Activated CD8-positive, alpha-beta memory T cell treated with anti-CD3 and anti-CD28 coated beads for 1 hour (primary cell): ENCODE measurements around the gene ARHGEF6.
"Not testable (repeated sequence)": the region's sequence is repeated elsewhere in the genome, so short reads cannot be mapped to it uniquely, and the experiment has no call there.

Experiments used
- DNase-seq, 2 donors: peaks; one replicate each; pipeline ENCODE4 v3.0.0-alpha.2; 2020; ENCODE audit warnings: low read depth in 1 of 2; ENCODE audit errors: extremely low read depth in 1 of 2

ARHGEF6 gene

GRCh38 chrX:136784231-136784630 lies 3.5 kb upstream of the ARHGEF6 start:
- no peak for DNase-seq

GRCh38 chrX:136783159-136783558 lies 2.4 kb upstream of the ARHGEF6 start:
- no peak for DNase-seq

DNA sequence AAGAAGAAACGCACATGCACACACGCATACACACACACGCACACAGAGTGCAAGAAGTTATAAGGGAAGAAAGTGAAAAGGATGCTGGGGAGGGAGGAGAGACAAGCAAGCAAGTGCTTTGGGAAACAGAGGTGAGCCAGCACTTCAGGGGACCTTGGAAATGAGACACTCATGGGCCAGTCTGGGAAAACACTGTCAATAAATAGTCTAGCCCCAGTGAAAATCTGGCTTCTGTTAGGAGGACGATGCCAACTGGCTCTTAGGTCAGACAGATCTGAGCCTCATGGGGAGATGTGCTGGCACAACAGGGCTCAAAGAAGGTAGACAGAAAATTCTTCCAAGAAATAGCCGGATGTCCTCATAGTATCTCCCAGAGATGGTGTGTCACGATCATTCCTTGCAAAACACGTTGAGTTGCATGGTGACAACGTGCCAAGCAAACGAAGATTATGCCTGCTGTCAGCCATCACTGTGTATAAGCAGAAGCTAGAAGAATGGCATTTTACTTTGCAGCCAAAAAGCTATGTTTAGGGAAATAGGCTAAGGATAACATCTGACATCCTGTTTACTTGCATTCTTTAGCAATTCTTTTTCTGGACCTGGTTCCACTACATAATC lies 557 bp upstream of the ARHGEF6 start:
- DNase-seq: no peak

- no peak for DNase-seq
Observed at GRCh38 chrX:136780241-136780640, 491 bp downstream of the ARHGEF6 start.

- DNase-seq: no peak
Observed at GRCh38 chrX:136779346-136779781, 1.4 kb downstream of the ARHGEF6 start.

- no peak for DNase-seq
Observed at GRCh38 chrX:136778916-136779315, 1.8 kb downstream of the ARHGEF6 start.

DNA sequence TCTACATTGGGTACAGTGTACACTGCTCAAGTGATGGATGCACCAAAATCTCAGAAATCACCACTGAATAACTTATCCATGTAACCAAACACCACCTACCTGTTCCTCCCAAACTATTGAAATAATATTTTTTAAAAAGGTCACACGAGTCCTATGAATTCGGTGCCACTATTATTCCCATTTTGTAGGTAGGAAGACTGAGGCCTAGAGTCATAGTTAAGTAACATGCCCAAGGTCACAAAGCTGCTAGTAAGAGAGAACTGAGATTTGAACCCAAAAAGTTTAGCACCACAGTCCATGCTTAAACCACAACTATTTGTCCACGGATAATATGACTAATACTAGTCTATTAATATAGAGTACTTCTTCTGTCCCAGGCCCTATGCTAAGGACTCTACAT lies 2.7 kb downstream of the ARHGEF6 start:
- no peak for DNase-seq

- DNase-seq: no peak
Observed at GRCh38 chrX:136773648-136774047, 7.1 kb downstream of the ARHGEF6 start.

GRCh38 chrX:136771869-136772268 lies 8.9 kb downstream of the ARHGEF6 start:
- not testable (repeated sequence) for DNase-seq

GRCh38 chrX:136768469-136769084 lies 12.2 kb downstream of the ARHGEF6 start:
- no peak for DNase-seq

DNA sequence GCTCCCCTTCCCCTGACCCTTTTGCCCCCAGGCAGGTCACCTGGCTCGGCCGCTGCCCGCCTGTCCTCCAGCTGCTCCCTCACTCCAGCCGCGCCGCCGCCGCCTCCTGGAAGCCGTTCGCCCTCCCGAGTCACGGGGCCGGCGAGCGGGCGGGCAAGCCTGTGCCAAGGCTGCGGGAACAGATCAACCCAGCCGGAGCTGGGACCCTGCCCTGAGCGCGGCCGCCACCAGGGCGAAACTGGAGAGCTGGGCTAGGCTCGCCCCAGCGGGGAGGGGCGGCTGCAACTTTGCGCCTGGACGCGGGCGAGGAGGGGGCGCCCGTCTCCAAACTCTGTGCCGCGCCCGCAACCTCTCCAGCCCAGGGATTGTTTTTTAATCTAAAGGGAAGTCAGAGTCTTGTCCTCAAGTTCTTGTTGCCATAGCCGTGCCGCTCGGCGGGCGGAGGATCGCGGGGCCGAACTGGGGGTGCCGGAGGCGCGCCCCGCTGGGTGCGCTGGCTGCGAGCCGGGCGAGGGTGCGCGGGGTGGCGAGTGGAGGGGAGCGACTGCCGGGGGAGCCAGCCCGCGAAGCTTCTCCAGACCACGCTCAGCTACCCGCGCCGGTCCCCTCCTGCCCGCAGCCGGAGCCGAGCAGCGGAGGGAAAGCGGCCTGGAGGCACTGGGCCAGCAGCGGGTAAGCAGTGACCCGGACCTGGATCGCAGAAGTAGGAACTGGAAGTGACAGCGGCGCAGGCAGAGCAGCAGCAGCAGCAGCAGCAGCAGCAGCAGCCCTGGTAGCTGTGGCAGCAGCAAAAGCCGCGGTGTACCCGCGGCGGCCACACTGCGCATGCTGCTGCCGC lies 13.4 kb downstream of the ARHGEF6 start:
- DNase-seq: no peak

DNA sequence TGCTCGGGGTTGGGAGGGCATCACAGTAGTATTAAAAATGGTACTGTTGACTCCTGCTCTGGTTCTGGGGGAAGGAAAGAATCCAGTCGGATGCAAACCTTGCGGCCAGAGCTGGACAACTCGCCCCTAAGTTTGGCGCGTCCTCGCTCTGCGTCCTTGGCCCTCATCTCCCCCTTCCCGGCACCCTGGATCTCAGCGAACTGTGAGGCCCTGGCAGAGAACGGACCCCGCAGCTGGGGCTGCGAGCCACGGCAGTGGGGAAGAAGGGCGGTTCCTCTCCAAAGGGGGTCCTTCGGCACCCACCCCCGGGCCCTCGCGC lies 14.0 kb downstream of the ARHGEF6 start:
- no peak for DNase-seq

GRCh38 chrX:136765821-136766356 lies 14.8 kb downstream of the ARHGEF6 start:
- no peak for DNase-seq

- no peak for DNase-seq
Observed at GRCh38 chrX:136764206-136764605, 16.5 kb downstream of the ARHGEF6 start.

DNA sequence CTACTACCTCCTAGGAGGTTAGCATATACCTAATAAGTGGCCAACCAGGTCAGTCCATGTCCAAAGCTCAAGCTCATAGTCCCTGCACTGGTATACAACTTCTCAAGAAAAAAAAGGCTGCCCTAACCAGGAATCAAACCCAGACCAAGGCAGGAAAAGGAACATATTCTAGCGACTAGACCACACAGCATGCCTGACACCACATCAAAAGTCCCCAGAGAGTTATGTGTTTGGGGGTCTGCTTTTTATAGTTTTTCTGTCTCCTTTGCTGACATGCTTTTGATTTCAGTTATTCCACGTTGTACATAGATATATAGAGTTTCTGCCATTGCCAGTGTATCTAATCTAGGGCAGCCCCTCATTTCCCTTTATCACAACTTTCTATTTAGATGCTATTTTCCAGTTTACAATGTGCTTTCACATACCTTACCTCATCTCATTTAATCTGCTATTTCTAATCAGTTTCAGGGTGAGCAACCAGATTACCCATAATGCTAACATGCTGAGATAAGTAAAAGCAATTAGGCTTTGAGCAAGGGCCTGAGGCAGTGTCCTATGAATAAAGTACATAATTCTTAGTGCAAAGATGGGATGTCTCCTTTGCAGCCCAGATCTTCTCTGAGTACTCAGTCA lies 17.8 kb downstream of the ARHGEF6 start:
- no peak for DNase-seq

DNA sequence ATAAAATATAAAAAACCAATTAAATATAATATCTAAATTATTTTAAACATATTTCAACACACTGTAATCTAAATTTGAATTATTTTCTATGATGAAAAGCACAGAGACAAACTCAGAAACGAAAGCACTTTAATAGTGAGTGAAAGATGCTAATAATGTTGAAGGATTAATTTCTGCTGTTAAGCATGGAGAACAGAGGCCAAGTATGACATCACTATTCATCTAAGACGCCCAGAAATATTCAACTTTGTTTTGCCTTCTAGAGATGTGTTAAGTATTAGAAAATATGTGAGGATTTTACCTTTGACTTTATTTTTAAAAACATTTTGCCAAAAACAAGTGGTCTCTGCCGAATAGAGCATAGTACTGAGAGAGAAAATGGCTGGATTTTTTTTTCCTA lies 19.3 kb downstream of the ARHGEF6 start:
- no peak for DNase-seq

DNA sequence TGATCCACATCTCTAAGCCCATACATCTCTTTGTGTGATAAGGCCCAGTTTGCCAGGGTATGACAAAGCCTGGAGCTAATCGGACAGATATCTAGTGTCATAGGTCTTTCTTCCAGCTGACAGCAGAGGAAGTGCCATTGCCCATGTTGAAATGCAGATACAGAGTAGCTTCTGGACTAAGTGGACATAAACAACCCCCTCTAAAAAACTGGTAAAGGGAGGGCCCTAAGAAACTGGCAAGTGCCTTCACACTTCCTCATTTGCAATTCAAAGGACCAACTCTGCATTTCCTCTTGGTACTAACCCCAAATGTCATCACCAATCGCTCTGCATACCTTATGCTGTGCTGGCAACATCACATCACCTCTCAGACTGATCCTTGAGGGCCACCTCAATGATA lies 20.8 kb downstream of the ARHGEF6 start:
- DNase-seq: no peak

DNA sequence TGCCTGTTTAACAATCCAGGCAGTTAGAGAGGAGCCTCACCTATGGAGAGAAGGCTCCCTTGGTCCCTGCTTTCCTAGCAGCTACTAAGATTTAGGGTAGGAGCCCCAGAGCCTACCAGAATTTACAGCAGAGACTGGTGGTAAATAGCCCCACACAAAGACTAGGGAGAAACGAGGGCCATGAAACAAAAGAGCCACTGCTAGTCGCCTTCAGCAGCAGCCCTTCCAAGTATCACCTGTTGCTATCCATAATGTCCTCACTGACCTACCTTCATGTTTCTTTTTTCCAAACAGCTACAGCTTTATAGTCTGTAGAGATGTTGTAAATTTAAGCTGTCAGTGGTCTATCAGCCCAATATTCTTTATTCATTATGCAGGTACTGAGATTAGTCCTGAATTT lies 25.3 kb downstream of the ARHGEF6 start:
- no peak for DNase-seq

DNA sequence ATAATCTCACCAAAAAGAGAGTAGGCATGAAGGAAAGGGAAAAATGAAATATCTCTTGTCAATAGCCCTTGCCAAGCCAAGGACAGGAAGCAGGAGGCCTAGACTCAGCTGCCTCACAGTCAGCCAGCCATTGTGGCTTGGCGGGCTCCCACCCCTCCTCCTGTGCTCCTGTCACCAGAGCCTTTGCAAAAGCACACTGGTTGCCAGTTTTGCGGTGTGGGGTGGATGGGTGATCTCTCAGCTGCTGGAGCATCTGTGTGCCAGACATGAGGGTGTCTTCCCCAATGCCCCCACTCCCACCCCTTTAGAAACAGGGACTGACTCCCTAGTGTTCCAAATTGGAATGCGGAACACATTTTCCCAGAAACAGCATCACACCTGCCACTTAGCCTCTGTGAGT lies 26.1 kb downstream of the ARHGEF6 start:
- DNase-seq: no peak

- DNase-seq: no peak
Observed at GRCh38 chrX:136752796-136753195, 27.9 kb downstream of the ARHGEF6 start.

DNA sequence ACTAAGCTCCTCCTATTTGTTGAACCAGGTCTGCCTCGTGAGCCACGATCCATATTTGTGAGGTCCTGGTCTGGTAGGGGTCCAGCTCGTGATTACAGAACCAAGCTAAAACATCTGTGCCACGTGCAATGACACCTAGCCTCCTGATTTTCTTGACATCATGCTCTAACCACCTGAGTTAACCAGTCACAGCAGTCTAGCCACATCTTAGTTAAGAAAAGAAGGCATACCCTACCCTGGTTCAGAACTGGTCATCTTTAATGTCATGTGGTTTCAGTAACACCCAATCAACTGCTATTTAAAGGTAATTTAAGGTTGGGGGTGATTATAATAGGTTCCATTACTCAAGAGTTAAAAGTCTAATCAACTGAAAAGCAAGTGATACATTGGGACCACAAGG lies 28.4 kb downstream of the ARHGEF6 start:
- DNase-seq: no peak
